Colon (tissue), 2 donors: ENCODE data around the gene CFD.
"Not testable (repeated sequence)": the region's sequence is repeated elsewhere in the genome, so short reads cannot be mapped to it uniquely, and the experiment has no call there.

Experiments
- FAIRE-seq: peaks from 2 replicates; lab custom pipeline; 2012; peaks lifted over from hg19 to GRCh38; lab: Jason Lieb, UNC
- donor health status: control.
- donor health status: control.

Gene CFD

DNA sequence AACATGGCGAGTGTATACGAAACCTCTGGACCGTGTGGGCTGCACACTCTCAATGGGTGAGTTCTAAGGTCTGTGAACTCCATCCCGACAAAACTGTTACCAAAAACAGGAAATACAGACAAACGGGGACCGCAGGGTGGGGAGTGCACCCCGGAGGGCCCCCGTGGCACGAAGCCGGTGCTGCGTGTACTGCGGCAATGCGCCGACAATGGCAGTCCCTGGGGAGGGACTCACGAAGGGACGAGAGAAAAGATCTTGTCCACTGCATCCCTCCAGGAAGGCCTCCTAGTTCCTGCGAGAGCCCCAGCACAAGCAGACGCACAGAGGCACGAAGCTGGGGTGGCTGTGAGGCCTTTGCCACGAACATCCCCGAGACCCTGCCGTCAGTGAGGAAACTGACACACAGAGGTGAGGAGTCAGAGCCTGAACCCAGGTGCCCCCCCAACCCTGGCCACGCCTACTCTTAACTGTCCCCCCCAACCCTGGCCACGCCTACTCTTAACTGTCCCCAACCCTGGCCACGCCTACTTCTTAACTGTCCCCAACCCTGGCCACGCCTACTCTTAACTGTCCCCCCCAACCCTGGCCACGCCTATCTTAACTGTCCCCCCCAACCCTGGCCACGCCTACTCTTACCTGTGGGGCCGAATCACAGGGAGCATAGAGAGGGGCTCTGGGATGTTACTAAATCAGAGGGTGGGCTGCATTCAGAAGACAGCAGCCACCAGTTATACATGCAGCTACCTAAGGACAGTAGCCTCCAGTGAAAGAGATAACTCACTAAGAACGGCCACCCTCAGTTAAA lies 29.3 kb downstream of the CFD start:
- FAIRE-seq = no peak

DNA sequence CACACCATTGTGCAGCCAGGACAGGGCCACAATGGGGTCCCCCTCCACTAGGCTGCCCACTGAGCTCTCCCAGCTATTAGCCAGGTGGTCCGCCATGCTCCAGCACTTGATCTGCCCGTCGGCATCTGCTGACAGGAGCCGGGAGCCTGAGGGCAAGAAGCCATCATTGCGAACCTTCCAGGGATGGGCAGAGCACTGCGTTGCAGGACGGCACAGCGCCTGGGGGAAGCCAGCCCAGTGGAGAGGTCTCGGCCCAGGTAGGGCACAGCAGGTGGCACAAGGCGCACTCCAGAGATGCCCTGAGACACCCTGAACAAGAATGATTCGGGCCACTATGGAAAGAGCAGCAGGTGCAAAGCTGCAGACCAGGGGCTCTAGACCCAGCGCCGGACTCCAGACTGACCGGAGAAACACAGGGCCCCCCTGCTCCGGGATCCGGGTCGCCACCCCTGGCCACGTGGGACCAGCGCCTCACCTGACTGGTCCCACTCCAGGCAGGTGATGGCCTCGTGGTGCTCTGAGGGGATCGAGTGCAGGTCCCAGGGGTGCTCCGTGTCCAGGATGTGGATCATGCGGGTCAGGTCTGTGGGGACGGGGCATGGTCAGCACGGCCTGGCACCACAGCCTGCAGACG lies 30.3 kb downstream of the CFD start:
- no peak for FAIRE-seq

DNA sequence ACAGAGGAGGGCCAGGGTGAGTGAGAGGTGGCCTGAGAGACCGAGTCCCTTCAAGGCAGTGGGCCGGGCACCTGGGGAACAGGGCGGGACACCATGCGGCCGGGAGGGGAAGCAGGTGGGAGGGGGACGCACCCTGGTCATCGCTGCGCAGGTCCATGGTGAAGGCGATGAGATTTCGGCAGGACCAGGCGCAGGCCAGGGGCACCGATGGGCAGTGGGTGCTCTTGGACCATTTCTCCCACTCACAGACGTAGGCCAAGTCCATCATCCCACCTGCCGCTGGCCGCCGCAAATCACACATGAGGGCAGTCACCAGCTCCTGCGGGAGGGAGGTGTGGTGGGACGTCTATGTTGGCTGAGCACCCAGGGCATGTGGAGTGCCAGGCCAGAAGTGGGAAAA lies 31.4 kb downstream of the CFD start:
- FAIRE-seq = no peak

DNA sequence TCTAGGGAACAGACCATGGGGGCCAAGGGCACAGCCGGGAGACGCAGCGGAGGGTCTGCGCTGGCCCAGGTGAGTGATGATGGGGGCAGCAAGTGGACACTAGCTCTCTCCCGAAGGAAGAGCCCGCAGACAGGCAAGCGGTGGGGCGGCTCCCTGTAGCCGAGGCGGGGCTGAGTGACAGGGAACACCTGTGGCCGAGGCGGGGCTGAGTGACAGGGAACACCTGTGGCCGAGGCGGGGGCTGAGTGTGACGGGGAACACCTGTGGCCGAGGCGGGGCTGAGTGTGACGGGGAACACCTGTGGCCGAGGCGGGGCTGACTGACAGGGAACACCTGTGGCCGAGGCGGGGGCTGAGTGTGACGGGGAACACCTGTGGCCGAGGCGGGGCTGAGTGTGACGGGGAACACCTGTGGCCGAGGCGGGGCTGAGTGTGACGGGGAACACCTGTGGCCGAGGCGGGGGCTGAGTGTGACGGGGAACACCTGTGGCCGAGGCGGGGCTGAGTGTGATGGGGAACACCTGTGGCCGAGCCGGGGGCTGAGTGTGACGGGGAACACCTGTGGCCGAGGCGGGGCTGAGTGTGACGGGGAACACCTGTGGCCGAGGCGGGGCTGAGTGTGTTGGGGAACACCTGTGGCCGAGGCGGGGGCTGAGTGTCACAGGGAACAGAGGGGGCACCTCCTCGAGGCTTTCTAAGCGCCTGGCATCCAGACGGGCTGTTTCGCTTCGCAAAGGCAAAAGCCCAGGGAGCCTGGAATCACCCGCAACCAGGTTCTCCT lies 32.1 kb downstream of the CFD start:
- not testable (repeated sequence) for FAIRE-seq

DNA sequence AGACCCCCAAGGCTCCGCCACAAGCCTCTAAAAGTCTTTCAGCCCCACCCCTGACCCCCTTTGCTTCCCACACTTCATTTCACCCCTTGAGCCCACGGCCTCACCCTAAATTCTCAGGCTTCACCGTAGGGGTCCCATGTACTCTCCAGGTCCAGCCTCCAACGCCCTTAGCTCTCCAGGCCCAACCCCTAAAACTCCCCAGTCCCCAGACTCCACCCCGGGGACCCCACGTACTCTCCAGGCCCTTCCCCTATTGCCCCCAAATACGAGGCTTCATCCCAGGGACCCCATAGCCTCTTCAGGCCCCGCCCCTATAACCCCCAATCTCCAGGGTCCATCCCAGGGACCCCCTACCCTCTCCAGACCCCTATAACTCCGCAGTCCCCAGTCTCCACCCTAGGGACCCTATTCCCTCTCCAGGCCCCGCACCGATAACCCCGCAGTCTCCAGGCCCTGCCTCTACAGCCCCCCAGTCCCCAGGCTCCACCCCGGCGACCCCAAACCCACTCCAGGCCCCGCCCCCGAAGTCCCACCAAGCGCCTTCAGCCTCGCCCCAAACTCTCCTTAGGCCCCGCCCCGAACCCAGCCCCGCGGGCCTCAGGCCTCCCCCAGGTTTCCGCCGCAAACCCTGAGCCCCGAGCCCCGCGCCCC lies 32.9 kb downstream of the CFD start:
- FAIRE-seq = no peak

DNA sequence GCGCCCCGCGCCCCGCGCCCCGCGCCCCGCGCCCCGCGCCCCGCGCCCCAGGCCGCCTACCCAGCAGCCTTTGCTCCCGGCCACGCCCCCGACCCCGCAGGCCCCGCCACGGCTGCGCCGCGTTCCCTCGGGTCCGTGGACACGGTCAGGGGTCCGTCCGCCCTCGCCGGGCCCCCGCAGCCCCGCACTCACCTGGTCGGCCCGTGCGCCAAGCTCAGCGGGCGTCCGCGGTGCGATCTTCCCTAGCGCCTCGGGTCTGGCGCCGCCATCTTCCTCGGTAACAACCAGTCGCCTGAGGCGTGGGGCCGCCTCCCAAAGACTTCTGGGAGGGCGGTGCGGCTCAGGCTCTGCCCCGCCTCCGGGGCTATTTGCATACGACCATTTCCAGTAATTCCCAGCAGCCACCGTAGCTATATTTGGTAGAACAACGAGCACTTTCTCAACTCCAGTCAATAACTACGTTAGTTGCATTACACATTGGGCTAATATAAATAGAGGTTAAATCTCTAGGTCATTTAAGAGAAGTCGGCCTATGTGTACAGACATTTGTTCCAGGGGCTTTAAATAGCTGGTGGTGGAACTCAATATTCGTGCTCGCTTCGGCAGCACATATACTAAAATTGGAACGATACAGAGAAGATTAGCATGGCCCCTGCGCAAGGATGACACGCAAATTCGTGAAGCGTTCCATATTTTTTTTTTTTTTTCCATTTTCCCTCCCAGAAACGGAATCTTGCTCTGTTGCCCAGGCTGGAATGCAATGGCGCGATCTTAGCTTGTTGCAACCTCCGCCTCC lies 33.6 kb downstream of the CFD start, which contains the start of the genes MED16 and RNU6-9:
Gene MED16, minus strand, starts transcription at position 294 of the 796 bp plus-strand sequence. CDS start 2,056 bp downstream, outside the sequence.
Gene RNU6-9, plus strand, starts transcription at position 591 of the 796 bp plus-strand sequence.
- no peak for FAIRE-seq

DNA sequence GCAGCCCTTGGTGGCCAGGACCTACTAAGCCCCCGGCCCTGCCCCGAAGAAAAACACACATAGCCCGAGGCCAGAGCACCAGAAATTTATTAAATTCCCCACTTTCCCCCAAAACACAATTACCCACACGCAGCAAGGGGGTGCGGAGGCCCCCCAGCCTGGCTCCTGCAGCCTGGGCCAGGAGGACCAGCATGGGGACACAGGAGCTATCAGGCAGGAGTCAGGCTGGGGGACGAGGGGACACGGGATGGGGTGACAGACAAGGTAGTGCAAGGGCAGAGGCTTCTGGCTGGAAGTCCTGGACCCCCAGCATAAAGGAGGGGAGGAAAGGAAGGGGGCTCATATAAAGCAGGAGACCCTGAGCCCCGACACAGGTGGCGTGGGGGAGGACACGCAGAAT lies 37.0 kb downstream of the CFD start:
- FAIRE-seq = no peak

DNA sequence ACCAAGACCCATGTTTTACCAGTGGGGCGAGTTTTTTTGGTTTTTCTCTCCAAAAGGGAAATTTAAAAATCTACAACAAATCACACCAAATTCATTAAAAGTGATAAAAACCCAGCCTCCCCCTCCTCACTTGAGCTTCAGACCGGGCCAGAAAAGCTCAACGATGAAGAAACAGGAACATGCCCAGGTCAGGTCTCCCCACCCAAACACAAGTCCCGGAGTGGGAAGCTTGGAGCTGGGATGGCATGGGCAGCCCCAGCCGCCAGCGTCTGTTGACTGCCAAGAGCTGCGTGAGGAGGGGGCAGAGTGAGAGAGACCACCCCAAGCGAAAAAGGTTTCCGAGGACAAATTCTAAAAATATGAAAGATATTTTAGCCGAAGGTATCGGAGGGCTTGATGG lies 37.5 kb downstream of the CFD start:
- FAIRE-seq = no peak

DNA sequence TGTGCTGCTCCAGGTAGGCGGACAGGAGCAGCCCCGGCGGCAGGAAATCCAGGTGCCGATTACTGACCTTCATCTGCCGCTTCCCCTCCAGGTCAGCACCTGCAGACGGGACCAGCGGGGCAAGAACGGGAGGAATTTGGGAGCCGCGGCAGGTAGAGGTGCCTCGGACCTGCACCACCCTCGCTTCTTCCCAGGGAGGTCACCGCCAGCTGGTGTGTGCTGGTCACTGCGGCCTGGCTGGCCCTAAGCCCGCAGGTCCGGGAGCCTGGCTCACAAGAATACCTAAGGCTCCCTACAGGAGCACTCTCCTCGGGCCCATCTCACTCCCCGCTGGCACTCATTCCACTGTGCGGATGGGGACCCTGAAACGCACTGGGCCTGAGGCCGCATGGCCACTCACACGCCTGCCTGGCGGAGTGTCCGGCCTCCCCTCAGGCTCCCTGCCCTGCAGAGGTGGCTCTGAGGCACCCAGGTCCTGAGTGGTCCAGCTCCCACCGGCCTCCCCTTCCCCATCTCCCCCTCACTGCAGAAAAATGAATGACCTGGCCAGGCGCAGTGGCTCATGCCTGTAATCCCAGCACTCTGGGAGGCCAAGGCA lies 38.1 kb downstream of the CFD start:
- no peak for FAIRE-seq

DNA sequence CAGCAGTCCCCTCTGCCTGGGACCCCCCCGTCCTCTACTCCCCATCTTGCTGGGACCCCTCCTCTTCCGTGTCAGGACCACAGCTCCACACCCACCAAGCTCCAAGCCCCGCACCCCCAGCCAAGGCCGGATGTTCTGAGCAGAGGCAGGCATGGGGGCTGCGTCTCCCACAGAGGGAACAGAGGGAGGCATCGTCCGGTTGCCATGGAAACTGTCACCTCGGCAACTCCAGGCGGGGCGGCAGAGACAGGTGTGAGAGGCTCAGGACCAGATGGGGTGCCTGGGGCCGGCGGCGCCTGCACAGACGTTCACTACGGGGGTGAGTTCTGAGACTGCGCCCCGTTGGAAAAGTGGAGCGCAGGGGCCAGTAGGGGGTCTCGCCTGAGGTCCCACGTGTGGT lies 39.2 kb downstream of the CFD start:
- FAIRE-seq = no peak

DNA sequence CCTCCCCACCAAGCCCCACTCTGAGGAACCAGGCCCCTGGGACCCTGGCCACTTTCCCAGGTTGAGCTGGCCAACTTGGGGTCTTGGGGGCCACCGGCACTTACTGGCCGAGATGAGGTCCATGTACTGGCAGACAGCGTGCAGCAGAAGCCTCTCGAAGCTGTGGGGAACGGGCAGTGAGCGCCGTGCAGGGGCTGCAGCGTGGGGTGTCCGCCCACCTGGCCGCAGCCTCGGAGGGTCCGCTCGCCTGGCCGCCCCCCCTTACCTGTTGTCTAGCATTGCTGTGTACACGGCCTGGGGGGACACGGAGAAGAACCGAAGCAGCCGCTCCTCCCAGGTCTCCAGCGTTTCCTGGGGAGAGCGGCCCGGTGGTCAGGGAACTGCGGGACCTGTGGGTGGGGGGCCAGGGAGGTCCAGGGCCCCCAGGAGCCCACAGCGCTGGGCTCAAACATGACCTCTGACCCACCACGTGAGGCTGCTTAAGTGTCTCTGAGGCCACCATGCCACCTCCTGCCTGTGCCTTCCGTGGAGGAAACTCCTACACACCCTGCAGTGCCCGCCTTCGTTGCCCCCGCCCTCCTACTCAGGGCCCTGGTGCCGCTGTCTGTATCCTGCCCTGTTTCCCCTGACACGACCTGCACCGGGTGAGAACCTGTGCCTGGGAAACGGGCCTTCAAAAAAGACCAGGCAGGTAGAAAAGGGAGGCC lies 40.0 kb downstream of the CFD start:
- FAIRE-seq = no peak

DNA sequence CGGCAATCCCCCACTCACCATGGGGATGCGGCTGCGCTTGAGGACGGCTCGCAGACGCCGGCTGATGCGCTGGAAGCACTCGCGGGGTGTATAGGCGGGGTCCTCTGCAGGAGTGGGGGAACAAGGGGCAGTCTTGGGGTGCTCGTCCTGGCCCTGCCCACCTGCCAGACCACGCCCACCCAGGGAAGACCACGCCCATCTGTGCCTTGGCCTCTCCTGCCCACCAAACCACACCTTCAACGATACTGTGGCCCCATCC lies 40.5 kb downstream of the CFD start:
- no peak for FAIRE-seq

DNA sequence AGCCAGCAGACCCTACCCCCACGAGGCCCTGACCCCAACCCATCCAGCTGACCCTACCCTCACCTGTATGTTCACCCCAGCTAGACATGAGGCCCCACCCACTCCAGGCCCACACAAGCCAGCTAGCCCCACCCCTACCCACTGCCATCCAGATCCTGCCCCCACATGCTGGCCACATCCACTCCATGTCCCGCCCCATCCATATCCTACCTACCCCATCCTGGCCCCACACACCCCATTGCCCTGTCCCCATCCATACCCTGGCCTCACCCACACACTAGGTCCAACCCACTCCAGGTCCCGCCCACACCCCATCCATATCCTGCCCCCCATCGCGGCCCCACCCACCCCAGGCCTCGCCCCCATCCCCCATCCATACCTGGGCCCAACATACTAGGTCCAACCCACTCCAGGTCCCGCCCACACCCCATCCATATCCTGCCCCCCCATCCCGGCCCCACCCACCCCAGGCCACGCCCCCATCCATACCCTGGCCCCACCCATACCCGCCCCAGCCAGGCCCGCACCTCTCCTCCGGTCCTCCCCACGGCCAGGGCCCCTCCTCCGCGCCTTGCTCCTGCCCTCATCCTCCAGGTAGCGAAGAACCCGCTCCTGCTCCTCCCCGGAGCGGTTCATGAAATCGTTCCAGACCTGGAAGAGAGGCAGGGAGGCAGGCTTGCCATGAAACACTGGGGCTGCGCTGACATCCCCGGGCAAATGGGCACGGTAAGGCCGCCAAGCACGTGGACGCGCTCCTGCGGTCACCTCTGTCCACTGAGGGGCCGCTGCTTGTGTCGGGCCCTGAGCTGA lies 41.0 kb downstream of the CFD start:
- FAIRE-seq = no peak

DNA sequence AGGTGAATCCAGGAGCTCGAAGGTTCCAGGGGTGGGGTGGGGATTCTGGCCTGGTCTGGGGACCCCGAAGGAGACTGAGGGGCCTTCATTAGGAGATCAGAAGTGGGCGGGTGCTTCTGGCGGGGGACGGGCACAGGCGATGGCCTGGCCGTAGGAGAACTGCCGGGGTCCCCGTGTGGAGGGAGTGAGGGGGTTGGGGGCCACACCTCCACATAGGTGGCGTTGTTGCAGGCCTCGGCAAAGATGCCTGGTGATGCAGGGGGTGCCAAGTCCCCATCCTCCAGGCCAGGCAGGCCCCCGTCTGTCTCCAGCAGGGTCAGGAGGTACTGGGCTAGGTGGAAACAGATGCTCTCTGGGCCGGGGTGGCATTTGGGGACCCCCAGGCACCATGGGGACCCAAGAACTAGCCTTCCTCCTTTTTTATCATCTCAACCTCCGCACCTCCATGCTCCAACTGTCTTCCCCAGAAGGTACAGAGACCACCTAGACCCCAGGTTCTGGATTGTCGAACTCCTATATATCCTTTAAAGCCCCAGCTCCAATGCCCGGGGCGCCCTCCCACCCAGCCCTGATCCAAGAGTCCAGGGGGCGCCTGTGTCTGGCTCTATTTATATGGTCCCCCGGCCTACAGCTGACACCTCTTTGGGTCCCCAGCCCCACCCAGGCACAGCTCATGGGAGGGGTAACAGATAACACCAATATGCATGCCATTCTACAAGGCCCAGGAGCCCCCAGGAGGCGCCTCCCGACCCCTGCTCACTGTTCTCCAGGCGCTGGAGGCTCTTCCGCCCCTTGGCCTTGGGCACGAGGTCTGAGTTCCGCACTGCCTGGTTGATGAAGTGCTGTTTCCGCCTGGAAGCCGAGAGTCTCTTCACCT lies 42.0 kb downstream of the CFD start:
- no peak for FAIRE-seq

DNA sequence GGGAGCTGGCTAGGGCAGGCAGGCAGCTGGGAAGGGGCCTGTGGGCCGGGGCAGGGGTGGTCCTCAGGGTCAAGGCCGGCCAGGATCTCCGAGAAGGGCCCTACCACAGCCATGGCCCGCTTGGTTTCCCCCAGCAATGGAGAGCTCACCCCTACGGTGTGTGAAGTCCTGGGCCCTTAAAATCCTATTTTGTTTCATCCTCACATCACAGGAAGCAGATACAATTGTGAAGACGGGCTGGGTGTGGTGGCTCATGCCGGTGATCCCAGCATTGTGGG lies 42.6 kb downstream of the CFD start:
- no peak for FAIRE-seq

DNA sequence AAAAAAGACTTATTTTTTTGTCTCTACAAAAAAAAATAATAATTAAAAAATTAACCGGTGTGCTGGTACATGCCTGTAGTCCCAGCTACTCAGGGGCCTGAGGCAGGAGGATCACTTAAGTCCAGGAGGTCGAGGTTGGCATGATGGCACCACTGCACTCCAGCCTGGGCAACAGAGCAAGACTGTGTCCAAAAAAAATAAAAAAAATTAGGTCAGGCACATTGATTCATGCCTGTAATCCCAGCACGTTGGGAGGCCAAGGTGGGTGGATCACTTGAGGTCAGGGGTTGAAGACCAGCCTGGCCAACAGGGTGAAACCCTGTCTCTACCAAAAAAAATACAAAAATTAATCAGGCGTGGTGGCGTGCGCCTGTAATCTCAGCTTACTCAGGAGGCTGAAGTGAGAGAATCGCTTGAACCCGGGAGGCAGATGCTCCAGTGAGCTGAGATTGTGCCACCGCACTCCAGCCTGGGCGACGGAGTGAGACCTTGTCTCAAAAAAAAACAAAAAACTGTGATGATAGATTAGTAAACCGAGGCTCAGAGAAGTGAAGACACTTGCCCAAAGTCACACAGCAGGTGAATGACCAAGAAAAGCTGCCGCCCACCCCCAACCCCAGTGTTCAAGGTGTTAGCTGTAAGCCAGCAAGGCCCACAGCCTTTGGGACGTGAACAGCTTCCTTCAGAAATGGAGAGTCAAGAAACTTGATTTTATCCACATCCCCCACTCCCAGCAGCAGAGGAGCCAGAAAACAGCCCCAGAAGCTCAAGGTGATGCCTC lies 43.2 kb downstream of the CFD start:
- no peak for FAIRE-seq

DNA sequence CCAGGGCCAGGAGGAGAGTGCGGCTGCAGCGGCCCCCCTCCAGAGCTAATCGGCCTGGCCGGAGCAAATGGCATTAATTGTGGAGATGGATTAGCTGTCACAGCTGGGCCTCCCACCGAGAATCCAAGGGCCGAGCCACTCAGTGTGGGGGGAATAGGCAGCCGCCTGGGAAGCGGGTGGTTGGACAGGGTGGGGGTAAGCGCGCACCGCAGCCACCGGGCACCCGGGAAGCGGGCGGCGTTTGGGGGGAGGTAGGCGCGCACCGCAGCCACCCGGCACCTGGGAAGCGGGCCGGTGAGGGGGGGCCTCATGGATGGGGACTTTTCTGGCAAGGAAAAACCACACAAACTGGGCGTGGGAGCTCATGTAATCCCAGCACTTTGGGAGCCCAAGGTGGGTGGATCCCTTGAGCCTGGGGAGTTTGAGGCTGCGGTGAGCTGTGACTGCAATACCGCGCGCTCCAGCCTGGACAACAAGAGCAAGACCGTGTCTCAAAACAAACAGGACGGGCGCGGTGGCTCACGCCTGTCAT lies 43.9 kb downstream of the CFD start:
- no peak for FAIRE-seq

DNA sequence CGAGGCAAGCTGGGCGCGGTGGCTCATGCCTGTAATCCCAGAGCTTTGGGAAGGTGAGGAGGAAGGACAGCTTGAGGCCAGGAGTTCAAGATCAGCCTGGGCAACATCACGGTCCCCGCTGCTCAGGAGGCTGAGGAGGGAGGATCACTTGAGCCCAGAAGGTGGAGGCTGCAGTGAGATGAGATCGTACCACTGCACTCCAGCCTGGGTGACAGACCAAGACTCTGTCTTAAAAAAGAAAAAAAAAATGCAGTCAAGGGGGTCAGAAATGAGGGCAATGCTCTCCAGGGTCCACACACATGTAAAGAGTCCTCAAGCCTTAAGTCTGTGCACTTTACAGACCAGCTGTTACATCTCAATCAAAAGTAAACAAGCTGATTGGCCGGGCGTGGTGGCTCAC lies 45.1 kb downstream of the CFD start:
- no peak for FAIRE-seq
